ELR (cell line): Measurements from ENCODE around the gene TAGLN3.

Experiments used
- DNase-seq: peaks from one replicate; pipeline ENCODE4 v3.0.0-alpha.2; 2015; ENCODE audit warnings: low read depth

Gene TAGLN3

DNA sequence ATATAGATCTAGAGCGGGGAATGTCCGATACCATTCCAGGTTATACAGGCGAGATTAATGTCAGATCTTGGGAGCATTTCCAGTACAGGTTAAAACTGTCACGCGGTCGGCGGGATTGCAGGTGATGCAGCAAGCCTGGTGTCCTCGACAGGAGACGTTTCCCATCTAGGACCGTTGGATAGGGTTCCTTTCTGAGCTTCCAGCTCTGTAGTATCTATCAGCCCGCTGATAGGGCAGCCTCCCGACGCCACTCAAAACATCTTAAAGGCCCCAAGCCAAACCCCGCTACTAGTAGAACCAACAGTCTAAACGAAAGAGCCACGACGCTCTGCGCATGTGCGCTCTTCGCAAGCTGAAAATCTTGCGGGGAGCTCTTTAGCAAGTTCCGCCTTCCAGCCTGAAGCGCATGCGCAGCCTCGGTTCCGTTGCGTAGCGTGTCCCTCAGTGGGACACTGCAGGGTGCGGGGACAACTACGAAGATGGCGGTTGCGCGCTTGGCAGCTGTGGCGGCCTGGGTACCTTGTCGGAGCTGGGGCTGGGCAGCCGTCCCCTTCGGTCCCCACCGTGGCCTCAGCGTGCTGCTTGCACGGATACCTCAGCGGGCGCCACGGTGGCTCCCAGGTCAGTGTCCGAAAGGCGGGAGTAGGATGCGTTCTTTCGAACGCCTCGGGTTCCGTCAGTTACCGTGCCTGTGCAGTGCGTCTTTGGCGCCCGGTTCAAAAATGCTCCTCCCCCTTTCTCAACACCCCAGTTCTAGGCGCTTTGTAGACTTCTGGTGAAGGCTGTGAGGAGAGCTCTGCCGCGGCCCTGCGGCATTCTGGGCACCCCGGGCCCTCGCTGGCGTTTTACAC lies 19.9 kb upstream of the TAGLN3 start, which contains the start of gene ABHD10:
TSS of gene ABHD10 (plus strand) at position 444 of the 851 bp plus-strand sequence. CDS start at position 480, 36 bp downstream.
- peak; percentile 99 for DNase-seq

DNA sequence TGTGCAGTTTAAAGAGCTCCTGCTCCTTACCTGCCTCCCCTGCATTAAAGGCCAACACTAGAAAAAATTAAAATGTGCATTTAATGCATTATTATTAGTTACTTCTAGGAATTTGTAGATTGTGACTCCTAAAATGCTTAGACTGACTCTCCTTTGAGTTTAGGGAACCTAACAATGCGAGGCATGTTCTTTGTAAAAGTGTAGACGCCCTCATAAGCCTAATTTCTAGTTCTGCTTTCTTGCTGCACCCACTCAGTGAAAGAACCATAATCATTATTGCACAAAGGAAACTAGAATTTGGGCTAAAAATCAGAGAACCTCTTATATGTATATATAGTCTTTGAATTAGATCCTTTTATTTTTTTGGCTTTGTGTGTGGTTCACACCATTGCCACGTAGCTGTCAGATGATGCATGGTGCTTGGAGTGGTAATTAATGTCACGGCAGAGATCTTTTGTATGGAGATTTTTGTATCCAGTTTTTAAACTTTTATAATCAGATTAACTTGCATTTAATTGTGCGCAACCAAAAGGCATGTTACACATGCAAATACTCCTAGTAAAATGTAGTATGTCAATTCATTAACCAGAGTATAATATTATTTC lies 19.2 kb upstream of the TAGLN3 start:
- no peak for DNase-seq

DNA sequence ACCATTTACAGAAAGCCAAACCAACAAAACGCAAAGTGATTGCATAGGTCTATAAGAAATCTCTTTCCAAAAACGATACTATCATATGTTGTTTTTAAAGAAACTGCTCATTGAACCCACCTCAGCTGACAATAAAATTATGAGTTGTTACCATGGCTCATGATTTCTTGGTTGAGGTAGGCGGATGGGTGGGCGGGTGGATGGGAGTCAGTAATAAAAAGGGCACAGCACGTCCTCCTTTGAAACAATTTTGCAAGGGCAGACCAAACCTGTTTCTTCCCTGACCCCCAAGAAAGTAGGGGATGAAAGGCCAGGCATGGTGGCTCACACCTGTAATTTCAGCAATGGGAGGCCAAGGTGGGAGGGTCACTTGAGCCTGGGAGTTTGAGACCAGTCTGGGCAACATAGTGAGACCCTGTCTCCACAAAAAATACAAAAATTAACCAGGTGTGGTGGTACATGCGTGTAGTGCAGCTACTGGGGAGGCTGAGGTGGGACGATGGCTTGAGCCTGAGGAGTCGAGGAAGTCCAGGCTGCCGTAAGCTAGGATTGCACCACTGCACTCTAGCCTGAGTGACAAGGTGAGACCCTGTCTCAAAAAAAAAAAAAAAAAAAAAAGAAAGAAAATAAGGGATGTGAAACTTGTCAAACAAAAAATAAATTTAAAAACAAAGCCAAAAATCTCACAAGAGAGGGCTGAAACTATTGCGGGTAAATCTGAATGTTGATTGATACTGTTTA lies 17.8 kb upstream of the TAGLN3 start:
- no peak for DNase-seq

DNA sequence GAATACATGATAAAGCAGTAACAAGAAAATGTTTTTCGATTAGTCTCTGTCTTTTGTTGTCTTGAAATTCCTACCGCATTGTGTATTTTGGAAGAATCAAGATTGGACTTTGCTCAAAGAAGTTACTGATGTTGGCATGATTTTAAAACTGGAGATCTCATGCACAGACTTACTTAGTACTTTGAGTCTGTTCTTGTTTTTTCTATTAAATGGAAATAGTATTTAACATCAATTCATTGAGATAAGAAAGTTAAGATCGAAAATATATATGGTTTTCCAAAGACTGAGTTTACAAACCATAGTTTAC lies 17.3 kb upstream of the TAGLN3 start:
- no peak for DNase-seq

DNA sequence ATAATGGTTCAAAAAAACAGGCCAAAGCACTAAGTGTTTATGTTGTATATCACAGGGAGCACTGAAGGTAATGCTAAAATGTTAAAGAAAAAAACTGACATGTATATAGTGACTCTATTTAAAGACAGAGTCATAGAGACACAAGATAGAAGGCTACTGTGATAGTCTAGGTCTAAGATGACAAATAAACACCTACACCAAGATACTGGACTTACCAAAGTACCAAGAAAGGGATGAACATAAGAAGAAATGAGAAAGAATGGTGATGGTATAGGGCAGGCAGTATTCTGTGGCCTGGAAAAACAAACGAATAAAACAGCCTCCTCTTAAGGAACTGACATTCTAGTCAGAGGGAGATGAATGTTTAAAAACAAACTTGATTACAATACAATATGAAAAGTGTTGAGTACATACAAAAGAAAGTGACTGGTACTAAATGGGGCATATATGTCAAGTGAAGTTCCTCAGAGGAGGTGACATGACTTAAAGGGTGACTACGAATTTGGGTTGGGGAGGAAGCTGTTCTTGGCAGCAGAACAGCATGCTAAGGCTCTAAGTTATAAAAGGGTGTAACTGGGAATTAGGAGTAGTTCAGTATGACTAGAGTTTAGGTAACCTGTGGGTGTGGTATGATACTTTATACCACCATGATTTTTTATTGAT lies 14.0 kb upstream of the TAGLN3 start:
- no peak for DNase-seq

DNA sequence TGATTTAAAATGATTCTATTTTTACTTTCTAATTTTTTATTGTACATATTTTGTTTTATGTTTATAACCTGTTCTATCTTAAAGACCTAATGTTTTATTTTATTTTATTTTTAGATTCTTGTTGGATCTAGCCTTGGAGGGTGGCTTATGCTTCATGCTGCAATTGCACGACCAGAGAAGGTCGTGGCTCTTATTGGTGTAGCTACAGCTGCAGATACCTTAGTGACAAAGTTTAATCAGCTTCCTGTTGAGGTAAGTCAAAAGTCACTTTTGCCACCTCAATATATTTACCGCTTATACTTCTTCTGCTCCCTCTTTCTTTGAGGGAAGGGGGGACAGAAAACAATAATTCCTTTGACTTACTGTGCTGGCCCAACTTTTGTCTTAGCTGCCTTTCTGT lies 11.9 kb upstream of the TAGLN3 start:
- DNase-seq: no peak

DNA sequence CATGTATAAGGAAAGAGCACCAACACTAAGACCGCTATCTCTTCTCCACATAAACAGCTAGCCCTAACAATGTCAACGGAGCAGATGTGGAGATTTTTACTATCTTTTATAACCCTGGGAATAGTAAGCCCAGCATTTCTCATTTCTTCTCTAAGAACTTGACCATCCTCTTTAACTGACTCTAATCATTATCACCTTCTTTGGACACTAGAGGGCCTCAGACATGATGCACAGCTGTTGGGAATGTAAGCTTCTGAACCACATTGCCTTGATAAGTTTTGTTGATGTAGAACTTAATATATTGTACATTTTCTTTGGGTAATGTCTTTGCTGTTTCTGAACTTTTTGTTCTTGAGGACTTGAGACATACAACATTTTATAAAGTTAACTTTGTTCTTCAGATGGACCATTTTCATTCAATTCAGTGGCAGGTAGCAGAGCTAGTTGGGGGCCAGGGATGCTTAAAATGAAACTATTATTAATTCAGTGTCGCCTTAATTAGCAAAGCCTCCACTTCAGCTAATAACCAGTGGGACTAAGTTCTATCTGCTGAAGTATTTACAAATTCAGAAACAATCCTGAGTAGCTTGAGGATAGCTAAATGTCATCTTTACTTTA lies 9.6 kb upstream of the TAGLN3 start:
- peak; percentile 83 for DNase-seq

DNA sequence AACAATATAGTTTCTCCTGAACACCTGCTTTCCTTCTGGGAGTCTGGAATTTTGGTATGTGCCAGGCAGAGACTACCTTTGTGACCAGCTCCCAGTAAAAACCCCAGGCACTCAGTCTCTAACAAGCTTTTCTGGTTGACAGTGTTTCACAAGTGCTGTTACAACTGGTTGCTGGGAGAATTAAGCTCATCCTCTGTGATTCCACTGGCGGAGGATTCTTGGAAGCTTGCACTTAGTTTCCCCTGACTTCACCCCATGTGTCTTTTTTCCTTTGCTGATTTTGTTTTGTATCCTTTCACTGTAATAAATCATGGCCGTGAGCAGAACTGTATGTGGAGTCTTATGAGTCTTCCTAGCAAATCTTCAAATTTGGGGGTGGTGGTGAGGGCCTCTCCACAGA lies 5.7 kb upstream of the TAGLN3 start:
- DNase-seq: no peak

DNA sequence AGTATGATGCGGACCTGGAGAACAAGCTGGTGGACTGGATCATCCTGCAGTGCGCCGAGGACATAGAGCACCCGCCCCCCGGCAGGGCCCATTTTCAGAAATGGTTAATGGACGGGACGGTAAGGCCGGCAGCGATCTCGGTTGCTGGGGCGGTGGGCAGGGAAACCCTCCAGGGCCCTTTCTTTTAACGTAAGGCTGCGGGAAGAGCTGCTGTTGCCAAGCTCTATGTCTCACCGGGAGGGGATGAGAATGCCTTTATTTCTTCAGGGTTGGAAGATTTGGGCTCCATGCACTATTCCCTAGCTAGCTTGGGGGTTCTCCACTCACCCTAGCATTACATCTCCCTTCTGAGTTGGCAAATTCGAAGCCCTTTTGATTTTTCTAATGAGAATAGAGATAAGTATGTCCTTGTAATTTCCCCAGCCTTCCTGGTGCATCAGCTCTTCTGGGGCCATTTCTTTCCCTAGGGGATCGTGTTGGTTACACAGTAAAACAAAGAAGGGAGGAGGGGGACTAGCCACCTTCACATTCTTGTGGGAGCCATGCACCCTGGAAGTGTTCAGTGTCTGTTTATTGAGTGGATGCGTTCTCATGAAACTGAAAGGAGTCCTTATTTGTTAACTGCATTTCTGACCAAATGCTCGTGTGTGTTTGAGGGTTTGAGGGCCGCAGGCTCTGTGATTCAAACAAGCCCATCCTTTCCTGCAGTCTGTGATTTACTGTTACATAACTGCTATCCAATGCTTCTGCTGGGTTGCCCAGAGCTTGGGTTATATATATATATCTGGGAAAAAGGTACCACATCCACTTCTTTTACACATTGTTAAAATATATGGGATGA lies 982 bp downstream of the TAGLN3 start:
- no peak for DNase-seq

DNA sequence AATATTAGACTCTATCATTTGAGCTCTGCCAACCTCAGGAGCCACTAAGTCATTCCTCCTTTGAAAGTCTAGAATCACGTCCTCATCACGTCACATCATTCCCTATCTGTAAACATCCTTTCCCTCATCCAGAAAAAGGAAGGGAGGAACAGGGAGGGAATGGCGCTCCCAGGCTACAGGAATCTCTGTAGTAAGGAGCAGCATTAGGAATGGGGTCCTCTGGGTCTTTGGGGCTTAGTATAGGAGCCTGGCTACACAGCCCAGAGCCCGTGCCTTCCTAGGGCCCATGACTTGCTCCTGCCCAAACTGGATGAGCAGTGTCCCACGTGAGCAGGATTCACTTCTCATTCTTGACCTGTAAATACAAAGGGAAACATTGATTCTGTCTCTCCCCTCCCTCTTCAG lies 1.6 kb downstream of the TAGLN3 start:
- DNase-seq: no peak

DNA sequence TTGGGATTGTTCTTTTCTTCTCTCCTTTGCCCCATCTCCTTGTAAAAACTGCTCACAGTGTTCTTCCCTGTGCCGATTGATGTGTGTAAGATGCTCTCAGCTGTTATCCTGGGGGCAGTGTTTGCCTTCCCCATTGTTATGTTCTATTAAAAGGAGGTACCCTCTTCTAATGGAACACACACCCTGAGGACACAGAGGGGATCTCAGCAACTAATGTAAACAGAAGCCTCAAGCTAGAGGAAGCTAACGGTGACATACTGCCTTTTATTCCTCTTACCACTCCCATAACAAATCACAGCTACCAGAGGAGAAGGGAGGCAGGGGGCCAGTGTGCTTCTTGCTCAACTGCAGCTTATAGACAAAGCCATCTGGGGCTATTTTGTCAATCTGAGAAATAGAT lies 2.2 kb downstream of the TAGLN3 start:
- DNase-seq: no peak

DNA sequence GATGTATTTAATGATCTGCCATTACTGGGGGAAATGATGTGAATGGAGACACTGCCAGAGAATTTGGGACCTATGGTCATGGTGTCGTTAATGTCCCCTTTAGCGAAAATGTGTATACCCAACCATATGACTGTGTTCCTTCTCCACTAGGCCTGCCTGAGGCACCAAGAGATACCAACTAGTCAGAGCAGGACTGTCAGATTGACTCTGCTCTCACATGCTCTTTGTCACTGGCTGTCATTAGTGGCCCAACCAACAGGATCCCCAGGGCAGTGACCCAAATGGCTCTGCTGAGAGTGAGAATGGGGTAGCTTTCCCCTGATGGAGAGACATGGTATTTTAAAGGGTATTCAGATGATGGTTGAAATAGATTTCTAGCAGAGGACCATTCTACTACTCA lies 2.8 kb downstream of the TAGLN3 start:
- DNase-seq: no peak

DNA sequence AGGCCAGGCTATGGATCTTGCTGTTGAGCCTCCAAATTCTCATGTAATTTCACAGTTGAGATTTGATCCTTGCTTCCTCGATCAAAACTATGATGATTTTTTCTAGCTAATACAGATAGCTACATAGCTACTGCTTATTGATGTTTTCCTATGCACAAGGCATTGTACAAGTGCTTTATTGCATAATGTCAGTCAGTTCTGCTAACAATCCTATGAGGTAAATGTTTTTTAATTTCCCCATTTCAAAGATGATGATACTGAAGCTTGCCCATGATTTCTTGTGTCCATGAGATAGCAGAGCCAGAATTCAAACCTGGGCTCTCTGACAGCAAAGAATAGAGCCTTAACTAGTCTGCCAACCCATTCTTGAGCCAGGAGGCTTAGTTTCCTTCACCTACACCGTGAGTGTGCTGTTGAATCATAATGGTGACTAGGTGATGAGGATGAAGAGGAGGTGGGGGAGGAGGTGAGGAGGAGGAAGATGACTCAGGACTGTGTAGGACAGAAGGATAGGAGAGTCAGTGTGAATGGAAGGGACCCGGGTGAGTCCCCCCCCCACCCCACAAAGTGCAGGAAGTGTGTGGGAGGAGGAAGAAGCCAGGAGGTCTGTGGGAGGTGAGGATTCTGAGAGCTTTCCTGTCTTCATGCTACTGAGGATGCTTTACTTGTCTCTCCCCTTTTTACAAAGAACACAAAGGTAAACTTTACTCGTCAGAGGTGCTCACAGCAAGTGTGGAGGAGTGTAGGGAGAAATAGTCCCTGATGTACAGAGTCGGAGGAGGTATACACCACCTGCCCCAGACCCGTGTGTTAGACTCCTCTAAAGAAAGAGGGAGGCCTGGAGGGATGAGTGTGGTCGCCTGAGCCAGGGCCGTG lies 3.6 kb downstream of the TAGLN3 start:
- peak; percentile 93 for DNase-seq

DNA sequence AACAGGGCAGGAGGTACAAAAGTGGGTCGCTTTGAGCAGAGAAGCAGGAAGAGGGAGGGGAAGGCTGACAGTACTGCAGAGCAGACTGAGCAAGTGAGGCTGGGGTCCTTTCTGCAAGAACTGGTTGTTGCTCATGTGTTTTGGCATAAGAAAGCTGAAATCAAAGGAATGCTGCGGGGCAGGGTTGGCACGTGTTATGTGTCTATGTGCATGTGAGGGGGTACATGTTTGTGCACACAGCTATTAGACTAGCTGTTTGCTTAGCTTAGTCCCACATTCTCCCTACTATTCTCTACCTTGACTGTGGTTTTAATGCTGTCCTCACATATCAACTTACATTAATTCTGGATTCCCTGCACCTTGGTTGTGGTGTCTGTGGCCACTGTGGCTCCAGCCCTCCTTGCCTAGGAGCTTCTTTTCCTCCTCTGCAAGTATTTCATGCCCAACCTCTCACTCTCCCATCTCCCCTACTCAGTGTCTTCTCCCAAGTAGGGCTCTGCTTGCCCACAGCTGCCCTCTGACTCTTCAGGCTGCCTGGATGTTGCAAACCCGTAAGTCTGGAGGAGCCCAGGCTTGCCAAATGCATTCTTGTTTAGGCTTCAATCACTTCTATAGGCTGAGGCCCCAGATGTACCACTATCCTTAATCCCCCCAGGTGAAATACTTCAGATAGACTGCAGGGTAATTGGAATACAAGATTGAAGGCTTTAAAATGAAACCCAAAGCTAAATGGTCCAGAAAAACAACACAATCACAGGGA lies 4.8 kb downstream of the TAGLN3 start:
- no peak for DNase-seq

DNA sequence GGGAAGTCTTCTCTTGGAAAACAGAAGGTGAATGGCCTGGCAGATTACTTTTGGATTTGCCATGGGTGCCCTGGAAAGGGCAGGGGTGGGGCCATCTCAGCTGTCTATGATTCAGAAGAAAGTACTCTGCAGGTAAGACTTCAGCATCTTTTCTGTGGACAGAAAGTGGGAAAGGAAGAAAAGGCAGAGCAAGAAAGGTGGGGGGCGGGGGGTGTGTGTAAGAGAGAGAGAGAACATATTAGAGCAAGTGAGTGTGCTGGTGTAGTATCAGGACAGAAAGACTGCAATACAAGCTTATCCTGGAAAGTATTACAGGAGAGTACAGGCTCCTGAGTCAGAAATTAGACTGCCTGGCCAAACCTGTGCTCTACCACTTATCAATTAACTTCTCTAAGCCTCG lies 5.5 kb downstream of the TAGLN3 start:
- DNase-seq: no peak

DNA sequence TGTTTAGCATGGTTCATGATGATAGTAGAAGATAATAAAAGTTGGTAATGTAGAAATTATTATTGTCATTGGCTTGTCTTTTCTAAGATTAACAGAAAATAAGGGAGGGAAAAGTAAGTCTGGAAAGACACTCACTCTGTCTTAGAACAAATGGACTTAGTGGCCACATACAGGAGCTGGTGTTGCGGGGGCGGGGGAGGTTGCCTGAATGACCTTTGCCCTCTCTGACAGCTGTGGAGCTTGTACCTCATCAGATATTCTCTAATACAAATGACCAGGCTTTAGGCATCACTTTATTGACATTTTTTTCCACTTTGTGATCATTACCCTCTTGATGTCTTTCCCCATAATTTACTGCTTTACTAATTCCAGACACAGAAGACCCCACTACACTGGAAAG lies 5.9 kb downstream of the TAGLN3 start:
- DNase-seq: no peak

DNA sequence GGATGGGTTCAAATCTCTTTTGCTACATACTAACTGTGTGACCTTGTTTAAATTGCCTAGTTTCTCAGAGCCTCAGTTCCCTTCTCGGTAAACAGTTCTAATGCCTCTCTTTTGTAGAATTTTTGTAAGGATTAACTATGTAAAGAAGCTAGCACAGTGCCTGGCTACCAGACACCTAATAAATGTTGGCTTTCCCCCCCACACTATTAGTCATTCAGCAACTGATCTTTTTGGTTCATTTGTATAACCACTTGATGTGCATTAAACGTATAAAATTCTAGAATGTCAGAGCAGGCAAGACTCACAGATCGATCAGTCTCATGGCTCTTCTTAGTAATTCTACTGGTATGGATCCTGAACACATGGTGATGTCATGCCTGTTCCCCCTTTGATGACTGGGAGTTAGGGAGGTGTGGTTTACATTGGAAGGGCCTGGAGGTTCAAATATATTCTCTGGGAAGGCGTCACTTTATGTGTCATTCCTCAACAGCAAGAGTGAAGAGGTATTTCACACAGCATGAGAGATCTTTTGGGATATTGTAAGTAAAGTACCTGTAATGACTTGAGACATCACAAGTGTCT lies 6.5 kb downstream of the TAGLN3 start:
- peak; percentile 91 for DNase-seq

DNA sequence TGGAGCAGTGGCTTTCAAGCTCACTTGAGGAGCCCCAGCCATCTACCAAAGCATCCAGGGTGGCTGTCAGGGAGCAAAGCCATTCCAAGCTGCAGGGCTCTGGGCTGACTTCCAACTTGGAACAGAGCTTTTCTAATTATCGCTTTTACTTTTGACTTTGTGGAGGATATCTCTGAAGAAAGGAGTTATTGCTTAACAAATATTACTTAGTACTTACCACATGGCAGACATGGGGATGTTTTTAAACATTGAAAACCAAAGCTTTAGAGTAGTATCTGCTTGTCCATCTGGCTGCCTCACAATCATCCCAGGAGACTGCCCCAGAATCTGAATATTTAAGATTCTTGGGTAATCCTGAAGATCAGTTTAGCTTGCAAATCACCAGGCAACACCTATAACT lies 8.9 kb downstream of the TAGLN3 start:
- no peak for DNase-seq

DNA sequence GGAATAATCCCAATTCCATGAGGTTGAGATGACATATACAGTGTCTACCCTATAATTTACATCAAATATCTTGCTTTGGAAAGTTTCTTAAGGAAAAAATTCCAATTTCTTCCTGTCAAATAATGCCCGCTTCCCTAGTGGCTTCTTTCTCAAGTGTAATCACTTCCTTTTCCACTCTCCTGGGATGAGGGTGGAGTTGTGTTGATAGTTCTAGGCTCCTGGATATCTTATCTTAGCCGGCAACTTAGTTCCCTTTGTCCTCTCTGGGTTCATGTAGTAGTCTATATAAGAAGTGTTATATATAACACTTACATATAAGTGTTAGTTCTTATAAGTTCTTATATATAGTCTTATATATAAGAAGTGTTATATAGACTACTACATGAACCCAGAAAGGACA lies 10.9 kb downstream of the TAGLN3 start:
- no peak for DNase-seq
